Measurements from ENCODE around the gene TSHZ2.
"Not testable (repeated sequence)": the region's sequence is repeated elsewhere in the genome, so short reads cannot be mapped to it uniquely, and the experiment has no call there.

TSHZ2 gene

DNA sequence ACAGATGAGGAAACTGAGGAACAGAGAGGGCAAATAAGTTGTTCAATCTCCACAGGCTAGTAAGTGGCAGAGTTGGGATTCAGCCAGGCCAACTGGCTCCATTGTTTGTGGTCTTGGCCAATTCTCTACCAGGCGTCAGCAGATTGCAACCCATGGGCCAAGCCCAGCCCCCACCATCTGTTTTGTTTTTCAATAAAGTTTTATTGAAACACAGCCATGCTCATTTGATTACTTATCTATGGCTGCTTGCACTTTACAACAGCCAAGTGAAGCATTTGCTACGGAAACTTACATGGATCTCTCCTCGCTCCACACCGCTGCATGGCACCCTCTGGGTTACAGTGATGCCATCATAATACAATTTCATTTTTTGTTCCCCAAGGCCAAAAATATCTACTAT is 530.7 kb downstream of the TSHZ2 start:
- DNase-seq (ENCODE audit: low read depth in 2 of 2): no peak

DNA sequence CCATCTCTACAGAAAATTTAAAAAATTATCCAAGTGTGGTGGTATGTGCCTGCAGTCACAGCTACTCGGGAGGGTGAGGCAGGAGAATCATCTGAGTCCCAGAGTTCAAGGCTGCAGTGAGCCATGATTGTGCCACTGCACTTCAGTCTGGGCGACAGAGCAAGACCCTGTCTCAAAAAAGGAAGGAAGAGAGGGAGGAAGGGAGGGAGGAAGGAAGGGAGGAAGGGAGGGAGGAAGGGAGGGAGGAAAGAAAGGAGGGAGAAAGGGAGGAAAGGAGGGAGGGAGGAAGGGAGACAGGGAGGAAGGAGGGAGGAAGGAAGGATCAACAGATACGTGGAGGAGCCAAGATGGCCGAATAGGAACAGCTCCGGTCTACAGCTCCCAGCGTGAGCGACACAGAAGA is 531.4 kb downstream of the TSHZ2 start:
- DNase-seq (ENCODE audit: low read depth in 2 of 2): no peak

DNA sequence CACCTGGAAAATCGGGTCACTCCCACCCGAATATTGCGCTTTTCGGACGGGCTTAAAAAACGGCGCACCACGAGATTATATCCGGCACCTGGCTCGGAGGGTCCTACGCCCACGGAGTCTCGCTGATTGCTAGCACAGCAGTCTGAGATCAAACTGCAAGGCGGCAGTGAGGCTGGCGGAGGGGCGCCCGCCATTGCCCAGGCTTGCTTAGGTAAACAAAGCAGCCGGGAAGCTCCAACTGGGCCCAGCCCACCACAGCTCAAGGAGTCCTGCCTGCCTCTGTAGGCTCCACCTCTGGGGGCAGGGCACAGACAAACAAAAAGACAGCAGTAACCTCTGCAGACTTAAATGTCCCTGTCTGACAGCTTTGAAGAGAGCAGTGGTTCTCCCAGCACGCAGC is 531.9 kb downstream of the TSHZ2 start:
- DNase-seq (ENCODE audit: low read depth in 2 of 2): not testable (repeated sequence)

DNA sequence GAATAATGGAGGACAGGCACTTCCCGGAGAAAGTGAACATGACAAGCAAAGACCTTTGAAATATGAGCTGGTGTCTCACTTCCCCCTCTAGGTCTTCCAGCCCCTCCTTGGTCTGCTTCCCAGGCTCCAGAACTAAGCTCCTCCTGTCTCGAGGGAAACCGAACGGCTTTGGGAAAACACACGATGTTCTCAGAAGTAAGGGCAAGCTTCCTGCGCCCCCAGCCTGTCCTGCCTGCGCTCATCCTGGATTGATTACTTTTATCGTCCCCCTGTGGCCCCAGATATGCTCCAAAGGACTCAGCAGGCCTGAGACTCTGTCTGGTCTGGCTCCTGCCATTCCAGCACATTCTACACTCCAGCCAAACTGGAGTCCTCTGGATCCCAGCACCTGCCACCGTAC is 538.1 kb downstream of the TSHZ2 start:
- DNase-seq (ENCODE audit: low read depth in 2 of 2): no peak

DNA sequence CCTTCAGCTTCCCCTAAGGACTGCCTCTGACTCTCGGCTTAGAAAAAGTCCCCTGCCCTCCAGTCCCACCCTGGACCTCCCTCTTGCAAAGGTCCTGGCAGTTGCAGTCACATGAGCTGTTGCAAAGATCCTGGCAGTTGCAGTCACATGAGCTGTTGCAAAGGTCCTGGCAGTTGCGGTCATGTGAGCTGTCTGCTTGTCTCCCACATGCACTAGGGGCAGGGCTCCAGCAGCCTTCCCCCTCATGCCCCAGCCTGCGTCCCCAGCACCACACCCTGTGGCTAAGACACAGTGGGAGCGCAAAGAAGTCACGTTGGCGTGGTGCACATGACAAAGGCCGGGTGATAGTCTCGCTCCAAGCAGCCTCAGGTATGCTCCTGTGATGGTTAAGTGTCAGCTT is 538.5 kb downstream of the TSHZ2 start:
- DNase-seq (ENCODE audit: low read depth in 2 of 2): no peak

DNA sequence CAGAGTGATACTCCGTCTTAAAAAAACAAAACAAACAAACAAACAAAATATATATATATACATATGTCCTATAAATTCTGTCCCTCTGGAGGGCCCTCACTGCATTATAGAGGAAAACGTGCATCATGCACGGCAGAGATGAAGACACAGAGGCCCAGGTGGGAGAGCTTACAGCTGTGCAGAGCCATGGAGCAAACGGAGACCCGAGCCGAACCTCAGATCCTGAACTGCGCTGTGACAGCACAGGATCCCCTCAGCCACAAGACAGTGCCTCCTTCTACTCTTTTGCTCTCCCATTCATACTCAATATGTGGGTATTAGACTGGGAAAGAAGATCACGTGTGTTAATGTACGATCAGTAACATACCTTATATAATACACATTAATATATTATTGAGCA is 539.9 kb downstream of the TSHZ2 start:
- DNase-seq (ENCODE audit: low read depth in 2 of 2): no peak

DNA sequence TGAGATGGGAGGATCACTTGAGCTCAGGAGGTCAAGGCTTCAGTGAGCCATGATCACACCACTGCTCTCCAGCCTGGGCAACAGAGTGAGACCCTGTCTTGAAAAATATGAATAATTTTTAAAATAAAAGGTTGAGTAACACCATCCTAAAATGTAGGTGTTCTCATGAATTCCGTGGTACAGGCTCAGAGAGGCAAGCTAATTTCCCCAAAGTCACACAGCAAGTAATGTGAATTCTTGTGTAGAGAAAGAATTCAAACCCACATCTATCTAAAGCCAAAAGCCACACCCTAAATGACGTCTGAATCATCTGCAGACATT is 541.0 kb downstream of the TSHZ2 start:
- no peak for DNase-seq (ENCODE audit: low read depth in 2 of 2)

DNA sequence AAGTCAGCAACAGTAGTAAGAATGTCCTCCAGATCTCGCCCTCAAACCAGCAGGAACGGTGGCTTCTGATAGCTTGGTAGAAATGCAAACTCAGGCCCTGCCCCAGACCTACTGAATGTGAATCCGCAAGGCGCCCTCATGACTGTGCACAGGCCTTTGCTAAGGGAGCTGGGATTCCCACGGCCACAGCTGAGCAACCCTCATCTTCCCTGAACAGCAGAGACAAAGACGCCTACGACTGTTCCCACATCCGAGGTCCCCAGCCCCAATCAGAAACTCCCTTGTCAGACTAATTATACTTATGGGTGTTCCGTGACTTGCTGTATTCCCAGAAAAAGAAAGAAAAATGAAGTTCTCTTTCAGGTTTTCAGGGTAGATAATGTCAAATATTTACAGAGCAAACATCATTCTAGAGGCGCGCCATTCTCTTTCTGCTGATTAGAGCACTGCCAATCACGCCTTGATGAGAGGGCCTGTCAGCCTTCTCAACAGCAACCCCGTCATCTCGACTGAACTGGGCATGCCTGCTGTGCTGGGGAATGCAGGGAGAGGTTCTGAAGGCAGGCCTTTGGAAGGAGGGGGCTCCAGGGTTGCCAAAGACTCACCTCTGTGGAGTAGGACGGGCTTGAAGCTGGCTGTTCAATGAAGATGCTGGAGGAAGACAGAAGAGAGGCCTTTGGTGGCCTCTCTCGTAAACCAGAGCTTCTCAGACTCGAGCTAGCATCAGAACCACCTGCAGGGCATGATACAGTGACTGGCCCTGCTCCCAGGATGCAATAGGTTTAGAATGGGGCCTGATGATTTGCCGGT is 541.5 kb downstream of the TSHZ2 start:
- no peak for DNase-seq (ENCODE audit: low read depth in 2 of 2)

DNA sequence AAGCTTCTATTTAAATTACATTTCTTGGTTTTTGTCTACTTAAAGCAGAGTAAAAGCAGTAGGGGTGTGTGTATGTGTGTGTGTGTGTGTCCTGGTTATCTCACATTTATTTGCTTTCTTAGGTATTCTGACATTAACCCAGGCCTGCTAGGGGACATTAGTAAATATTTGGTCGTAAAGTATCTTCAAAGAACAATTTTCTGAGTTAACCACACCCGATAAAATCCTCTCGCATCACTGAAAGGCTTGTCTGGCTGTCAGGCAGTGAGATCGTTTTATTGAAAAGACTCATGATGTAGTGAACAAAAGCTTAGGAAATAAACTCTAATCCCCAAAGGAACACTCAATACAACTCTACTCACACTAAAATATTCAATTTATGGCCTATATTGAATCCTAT is 543.6 kb downstream of the TSHZ2 start:
- no peak for DNase-seq (ENCODE audit: low read depth in 2 of 2)

DNA sequence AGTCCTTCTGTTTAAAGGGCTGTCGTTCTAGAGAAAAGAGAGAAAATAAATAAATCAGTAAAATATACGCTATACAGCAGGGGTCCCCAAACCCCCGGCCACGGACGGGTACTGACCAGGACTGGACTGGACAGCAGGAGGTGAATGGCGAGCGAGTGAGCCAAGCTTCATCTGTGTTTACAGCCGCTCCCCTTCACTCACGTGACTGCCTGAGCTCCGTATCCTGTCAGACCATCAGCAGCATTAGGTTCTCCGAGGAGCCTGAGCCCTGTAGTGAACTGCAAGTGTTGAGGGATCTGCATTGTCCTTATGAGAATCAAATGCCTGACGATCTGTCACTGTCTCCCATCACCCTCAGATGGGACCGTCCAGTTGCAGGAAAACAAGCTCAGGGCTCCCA is 545.0 kb downstream of the TSHZ2 start:
- DNase-seq (ENCODE audit: low read depth in 2 of 2): no peak

DNA sequence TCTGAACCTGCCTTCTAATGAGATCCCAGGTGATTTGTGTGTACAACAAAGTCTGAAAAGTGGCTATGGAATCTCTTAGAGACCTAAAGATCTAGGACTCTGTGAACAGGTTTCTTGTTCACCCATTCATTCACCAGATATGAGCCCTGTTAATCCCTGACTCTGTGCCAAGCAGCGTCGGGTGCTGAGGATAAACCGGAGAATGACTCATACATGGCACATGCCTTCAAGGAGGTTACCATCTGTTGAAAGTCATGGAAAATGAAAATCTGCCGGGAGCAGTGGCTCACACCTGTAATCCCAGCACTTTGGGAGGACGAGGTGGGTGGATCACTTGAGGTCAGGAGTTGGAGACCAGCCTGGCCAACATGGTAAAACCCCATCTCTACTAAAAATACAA is 549.3 kb downstream of the TSHZ2 start:
- DNase-seq (ENCODE audit: low read depth in 2 of 2): peak in 1 of 2 experiments; percentile 10

DNA sequence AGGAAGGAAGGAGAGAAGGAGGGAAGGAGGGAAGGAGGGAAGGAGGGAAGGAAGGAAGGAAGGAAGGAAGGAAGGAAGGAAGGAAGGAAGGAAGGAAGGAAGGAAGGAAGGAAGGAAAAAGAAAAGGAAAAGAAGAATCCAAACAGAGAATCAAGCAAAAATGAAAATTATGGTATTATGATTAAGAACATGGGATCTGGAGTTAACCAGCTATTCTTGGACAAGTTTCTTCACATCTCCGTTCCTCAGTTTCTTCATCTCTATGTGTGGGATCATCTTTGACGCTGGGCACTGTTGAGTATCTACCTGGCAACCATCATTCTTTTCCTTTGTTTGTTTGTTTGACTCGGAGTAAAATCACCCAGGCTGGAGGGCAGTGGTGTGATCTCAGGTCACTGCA is 549.9 kb downstream of the TSHZ2 start:
- DNase-seq (ENCODE audit: low read depth in 2 of 2): no peak

DNA sequence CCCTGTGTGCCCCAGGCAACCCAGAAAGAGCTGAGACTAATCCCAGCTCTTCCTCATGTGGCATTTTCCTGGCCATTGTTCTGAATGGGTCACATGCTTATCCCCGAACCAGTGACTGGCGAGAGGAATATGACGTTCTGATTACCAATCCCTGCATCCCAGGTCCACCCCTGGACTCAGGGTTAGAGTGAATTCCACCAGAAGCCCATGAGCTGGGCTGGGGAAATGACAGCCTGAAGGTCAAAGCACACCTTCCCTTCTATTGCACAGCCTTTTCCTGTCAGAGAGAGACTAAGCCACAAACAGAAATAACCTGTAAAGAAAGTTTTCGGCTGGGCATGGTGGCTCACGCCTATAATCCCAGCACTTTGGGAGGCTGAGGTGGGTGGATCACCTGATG is 550.5 kb downstream of the TSHZ2 start:
- DNase-seq (ENCODE audit: low read depth in 2 of 2): no peak

DNA sequence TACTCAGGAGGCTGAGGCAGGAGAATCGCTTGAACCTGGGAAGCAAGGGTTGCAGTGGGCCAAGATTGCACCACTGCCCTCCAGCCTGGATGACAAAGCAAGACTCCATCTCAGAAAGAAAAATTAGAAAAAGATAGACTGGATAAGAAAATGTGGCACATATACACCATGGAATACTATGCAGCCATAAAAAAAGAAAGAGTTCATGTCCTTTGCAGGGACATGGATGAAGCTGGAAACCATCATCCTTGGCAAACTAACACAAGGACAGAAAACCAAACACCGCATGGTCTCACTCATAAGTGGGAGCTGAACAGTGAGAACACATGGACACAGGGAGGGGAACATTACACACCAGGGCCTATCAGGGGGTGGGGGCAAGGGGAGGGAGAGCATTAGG is 551.5 kb downstream of the TSHZ2 start:
- DNase-seq (ENCODE audit: low read depth in 2 of 2): not testable (repeated sequence)

DNA sequence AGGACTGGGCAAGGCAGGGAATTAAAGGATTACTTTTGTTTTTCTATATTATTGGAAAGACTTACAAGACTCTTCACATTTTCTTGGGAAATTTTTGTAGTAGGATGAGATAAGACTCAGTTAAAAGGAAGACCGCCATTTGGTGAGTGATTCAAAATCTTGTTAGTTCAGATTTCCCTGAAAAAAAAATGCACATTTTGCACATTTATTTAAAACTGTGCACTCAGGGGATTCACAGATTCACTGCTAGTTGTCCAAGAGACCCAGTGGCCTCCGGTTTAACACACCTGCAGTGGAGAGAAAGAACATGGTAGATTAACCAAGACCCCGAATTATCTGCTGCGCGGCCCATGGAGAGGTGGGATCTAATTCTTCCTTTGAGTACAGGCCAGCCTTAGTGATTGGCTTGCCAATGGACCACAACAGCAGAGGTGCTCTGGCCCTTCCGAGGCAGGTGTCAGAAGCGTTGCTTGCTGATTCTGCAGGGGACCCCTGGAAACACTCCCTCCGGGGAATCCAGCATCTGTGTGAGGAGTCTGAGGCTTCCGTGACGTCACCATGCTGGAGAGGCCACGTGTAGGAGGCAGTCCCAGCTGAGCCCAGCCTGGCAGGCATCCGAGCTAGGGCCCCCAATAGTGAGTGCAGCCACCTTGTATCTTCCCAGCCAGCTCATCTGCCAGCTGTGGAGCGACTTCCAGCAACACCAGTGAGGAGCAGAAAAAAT is 552.6 kb downstream of the TSHZ2 start:
- no peak for DNase-seq (ENCODE audit: low read depth in 2 of 2)

DNA sequence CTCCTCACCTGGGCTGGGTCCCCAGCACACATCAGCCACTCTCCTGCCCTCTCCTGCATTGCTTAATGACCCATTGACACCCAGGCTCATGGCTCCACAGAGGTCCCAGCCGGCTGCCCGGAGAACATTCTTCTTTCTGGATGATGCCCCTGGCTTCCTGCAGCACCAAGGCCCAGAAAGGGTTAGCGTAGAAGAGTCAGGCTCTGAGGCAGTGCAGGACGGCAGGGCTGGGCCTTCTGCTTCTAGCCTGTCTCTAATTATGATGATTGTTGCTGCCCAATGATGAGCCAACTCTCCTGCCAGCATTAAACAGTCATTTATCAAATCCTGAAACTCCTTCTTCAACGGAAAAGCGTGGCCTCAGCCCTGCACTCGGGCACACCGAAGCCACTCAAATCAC is 555.0 kb downstream of the TSHZ2 start:
- no peak for DNase-seq (ENCODE audit: low read depth in 2 of 2)

DNA sequence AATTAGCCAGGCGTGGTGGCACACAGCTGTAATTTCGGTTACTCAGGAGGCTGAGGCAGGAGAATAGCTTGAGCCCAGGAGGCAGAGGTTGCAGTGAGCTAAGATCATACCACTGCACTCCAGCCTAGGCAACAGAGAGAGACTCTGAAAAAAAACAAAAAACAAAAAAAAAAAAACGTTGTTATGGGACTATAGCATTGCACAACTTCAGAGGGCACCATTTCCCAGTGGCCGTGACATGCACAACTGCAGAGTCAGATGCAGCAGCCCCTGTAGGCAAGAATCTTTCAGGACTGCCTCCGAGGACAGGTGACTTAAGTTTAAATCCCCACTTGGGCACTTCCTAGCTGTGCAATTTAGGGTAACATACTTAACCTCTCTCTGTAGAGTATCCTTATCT is 557.5 kb downstream of the TSHZ2 start:
- DNase-seq (ENCODE audit: low read depth in 2 of 2): no peak

DNA sequence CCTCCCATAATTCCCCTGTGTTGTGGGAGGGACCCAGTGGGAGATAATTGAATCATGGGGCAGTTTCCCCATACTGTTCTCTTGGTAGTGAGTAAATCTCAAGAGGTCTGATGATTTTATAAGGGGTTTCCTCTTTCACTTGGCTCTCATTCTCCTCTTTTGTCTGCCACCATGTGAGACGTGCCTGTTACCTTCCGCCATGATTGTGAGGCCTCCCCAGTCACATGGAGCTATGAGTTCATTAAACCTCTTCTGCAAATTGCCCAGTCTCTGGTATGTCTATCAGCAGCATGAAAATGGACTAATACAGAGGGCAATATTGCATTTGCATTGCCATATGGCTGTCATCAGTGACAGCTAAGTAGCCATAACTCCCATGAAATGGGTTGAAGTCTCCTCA is 558.3 kb downstream of the TSHZ2 start:
- no peak for DNase-seq (ENCODE audit: low read depth in 2 of 2)

DNA sequence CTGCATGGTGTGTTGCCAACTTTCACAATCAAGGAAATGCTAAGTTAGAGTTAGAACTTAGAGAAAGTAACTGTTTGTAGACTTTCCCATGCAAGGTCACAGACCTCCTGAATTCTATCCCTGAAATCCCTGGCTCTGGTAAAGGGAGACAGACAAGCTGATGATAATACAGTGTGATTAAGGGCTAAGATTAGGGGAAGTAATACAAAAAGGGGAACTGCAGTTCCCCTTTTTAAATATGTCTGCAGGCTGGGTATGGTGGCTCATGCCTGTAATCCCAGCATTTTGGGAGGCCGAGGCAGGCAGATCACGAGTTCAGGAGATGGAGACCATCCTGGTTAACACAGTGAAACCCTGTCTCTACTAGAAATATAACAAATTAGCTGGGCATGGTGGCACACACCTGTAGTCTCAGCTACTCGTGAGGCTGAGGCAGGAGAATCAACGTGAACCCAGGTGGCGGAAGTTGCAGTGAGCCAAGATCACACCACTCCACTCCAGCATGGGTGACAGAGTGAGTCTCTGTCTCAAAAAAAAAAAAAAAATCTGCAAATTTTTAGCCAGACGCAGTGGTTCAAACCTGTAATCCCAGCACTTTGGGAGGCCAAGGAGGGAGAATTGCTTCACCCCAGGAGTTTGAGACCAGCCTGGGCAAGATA is 560.6 kb downstream of the TSHZ2 start:
- DNase-seq (ENCODE audit: low read depth in 2 of 2): not testable (repeated sequence)

DNA sequence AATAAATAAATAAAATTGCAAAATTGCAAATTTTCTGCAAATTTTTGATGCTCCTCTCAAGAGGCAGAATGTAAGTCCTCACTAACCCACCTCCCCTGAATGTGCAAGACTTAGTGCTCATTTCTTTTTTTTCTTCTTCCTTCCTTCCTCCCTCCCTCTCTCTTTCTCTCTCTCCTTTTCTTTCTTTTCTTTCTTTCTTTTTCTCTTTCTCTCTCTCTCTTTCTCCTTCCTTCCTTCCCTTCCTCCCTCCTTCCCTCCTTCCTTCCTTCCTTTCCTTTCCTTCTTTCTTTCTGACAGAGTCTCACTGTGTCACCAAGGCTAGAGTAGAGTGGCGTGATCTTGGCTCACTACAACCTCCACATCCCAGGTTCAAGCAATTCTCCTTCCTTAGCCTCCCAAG is 561.3 kb downstream of the TSHZ2 start:
- no peak for DNase-seq (ENCODE audit: low read depth in 2 of 2)

DNA sequence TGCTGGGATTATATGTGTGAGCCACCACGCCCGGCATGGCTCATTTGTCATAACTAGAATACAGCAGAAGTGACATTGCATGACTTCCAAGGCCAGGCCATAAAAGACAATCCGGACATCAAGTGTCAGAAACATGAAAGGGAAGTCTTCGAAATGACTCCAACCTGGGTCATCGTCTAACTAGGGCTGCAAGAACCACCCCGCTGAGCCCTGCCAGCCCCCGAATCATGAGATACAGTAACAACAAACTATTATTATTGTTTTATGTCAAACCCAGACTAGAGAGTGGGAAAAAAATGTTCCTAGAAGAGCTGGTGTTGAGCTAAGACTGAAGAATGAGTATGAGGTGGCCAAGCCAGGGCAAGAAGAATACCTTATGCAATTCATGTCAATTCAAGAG is 561.9 kb downstream of the TSHZ2 start:
- no peak for DNase-seq (ENCODE audit: low read depth in 2 of 2)

DNA sequence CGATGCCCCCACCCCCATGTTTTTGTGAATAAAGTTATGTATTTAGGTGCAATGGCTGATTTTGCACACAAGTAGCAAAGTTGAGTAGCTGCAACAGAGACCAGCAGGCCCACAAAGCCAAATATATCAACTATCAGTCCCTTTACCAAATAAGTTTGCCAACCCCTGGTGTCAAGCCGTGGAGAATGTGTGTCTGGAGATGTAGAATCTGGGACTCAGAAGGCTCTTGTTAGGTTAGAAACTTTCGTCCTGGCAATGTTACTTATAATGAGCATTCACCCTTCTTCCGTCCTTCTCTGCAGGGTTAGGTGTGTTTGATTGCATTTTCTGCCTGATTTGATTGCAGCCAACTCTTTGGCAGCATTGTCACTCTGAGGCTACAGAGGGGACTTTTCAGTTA is 563.7 kb downstream of the TSHZ2 start:
- no peak for DNase-seq (ENCODE audit: low read depth in 2 of 2)

DNA sequence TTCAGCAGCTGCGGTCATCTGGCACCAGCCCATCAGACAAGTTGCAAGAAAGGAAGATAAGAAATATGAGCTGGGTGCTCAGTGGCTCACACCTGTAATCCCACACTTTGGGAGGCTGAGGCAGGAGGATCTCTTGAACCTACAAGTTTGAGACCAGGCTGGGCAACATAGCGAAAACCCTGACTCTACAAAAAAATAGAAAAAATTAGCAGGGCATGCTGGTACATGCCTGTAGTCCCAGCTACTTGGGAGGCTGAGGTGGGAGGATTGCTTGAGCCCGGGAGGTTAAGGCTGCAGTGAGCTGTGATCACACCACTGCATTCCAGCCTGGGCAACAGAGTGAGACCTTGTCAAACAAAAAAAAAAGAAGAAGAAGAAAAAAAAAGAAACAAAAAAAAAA is 564.2 kb downstream of the TSHZ2 start:
- DNase-seq (ENCODE audit: low read depth in 2 of 2): not testable (repeated sequence)
